ENCODE measurements around the gene C5orf47. TPM values are rescaled to one million over a fixed set of nuclear protein-coding genes. Genes with fewer than 3 reads are reported as not detected.

Gene C5orf47
- total RNA-seq, 1 experiment from 2014 or later = 0.09 TPM

- no peak overlapping the region for H2BK120ac ChIP-seq (ENCODE audit: low read depth, low read length, poor library complexity, severe bottlenecking)
- H3K27ac ChIP-seq (ENCODE audit: insufficient read length, low read depth, low read length) = no peak overlapping the region
- no peaks in the 10 kb centered on the region for H4K20me1 ChIP-seq (ENCODE audit: control insufficient read depth, insufficient read depth, insufficient read length)
- H4K5ac ChIP-seq (ENCODE audit: insufficient read length, low read depth, low read length) = no peak overlapping the region
- H3K14ac ChIP-seq (ENCODE audit: insufficient read depth, low read length) = no peak overlapping the region
- H3K4me1 ChIP-seq (ENCODE audit: insufficient read depth, low read length) = no peaks in the 10 kb centered on the region
- H3K27me3 ChIP-seq (ENCODE audit: insufficient read depth, low read length) = no peaks in the 10 kb centered on the region
- H3K79me1 ChIP-seq (ENCODE audit: insufficient read depth, low read depth, low read length, poor library complexity, severe bottlenecking) = no peaks in the 10 kb centered on the region
- H3K4ac ChIP-seq (ENCODE audit: low read depth, low read length) = no peak overlapping the region
- no peak overlapping the region for H3K4me2 ChIP-seq (ENCODE audit: insufficient read depth, insufficient read length, low read length)
- H2BK12ac ChIP-seq (ENCODE audit: insufficient read length, low read depth, low read length) = no peak overlapping the region
- no peak for TF ChIP-seq CTCF (conservative IDR thresholded peaks at IDR 0.05)
- no peak overlapping the region for H3K23ac ChIP-seq (ENCODE audit: insufficient read length, low read depth, low read length)
- no peak for DNase-seq
- Mint-ChIP-seq H3K27me3 (ENCODE audit: low read depth) (peaks cover 10% of the 10 kb centered on the region; the same call in 1 of the 2 replicates), H3K4me1 (no peaks in the 10 kb centered on the region), H3K4me3 (no peak overlapping the region), H3K9me3 (no peaks in the 10 kb centered on the region), H3K36me3 (ENCODE audit: insufficient read depth in 1 of 3, low read depth in 3 of 3) (no peaks in the 10 kb centered on the region), H3K27ac (no peak overlapping the region)
- no peaks in the 10 kb centered on the region for H3K23me2 ChIP-seq (ENCODE audit: insufficient read length, low read depth, low read length, poor library complexity, severe bottlenecking)
- H2AK5ac ChIP-seq (ENCODE audit: insufficient read length, low read length) = no peak overlapping the region
- H3K9me3 ChIP-seq (ENCODE audit: control insufficient read depth, low read depth, low read length) = no peaks in the 10 kb centered on the region
- H3K9ac ChIP-seq (ENCODE audit: extremely low read depth, insufficient read length, low read length) = no peak overlapping the region
- no peak overlapping the region for H2BK20ac ChIP-seq (ENCODE audit: low read depth, low read length, poor library complexity, severe bottlenecking)
- no peak overlapping the region for H2BK15ac ChIP-seq (ENCODE audit: low read depth, low read length)
- no peak overlapping the region for H2AFZ ChIP-seq (ENCODE audit: low read length)
- no peak overlapping the region for H4K8ac ChIP-seq (replicated peaks; ENCODE audit: insufficient read length, low read depth, low read length)
- no peak overlapping the region for H2BK5ac ChIP-seq (ENCODE audit: insufficient read length, low read length)
- H3K79me2 ChIP-seq (ENCODE audit: insufficient read depth, low read length) = no peaks in the 10 kb centered on the region
- H3K18ac ChIP-seq (ENCODE audit: insufficient read length, low read depth, low read length) = no peak overlapping the region
- no CpG with 5 or more reads among the region's 3 CpGs for WGBS (ENCODE audit: extremely low coverage, insufficient read length, low lambda C conversion rate)
- no peak overlapping the region for H3T11ph ChIP-seq (ENCODE audit: low read length)
- no peak overlapping the region for H3K56ac ChIP-seq (ENCODE audit: insufficient read length, low read depth, low read length)
- H4K91ac ChIP-seq (ENCODE audit: insufficient read length, low read depth, low read length) = no peak overlapping the region
These were observed 64.9 kb downstream of the C5orf47 start for GRCh38 chr5:174053905-174054304.

Other genes starting within 250 kb of the C5orf47 start
- gene CPEB4, start 100.8 kb upstream of the C5orf47 start, total RNA-seq (2021) = 8.6 and 8.7 TPM in 2 replicates
- gene NSG2, start 56.5 kb downstream of the C5orf47 start, total RNA-seq (2021) = not detected in 2 replicates